Stimulated activated effector memory CD8-positive, alpha-beta T cell treated with anti-CD3 and anti-CD28 coated beads, Interleukin-12 subunit alpha, Interleukin-12 subunit beta, amount 100 ng/mL, for 72 hours (primary cell): ENCODE results near the gene NABP2.

Experiments used
- ATAC-seq: fragments of 150-1000 bp; cut with Tn5 transposase; 2 replicates; pipeline ENCODE4 v1.10.0; 2021
- DNase-seq, 2 donors: peaks; one replicate each; pipeline ENCODE4 v3.0.0; 2021 to 2022; ENCODE audit warnings: low spot score in 2 of 2
- H3K27ac Mint-ChIP-seq: one replicate; pipeline ENCODE4 v1.8.0; 2022; ENCODE audit warnings: mild to moderate bottlenecking, mixed read lengths
- H3K36me3 Mint-ChIP-seq: one replicate; pipeline ENCODE4 v1.8.0; 2022; ENCODE audit warnings: mild to moderate bottlenecking, mixed read lengths
- H3K4me1 Mint-ChIP-seq: one replicate; pipeline ENCODE4 v1.8.0; 2022; ENCODE audit warnings: mixed read lengths
- H3K4me3 Mint-ChIP-seq: one replicate; pipeline ENCODE4 v1.8.0; 2022; ENCODE audit warnings: mild to moderate bottlenecking, mixed read lengths
- H3K9me3 Mint-ChIP-seq: one replicate; pipeline ENCODE4 v1.8.0; 2022; ENCODE audit warnings: mixed read lengths

The NABP2 gene

DNA sequence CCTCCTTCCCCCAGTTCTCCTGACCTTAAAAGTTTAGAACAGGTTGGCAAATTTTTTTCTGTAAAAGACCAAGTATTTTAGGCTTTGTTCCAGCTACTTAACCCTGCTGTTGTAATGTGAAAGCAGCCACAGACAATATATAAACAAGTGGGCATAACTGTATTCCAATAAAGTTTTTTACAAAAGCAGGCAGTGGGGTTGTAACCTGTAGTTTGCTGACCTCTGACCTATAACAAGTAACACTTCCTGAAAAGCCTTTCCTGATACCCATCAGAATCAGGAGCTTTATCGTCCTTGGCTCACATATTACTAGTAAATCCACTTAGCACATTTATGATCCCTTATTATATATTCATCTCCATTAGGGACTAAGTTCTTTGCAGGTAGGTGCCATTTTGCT is 21.8 kb upstream of the NABP2 start:
- no peak overlapping the region for H3K4me3 Mint-ChIP-seq
- H3K9me3 Mint-ChIP-seq: no peaks in the 10 kb centered on the region
- ATAC-seq (no peak), DNase-seq (no peak)
- peaks cover 33% of the 10 kb centered on the region for H3K36me3 Mint-ChIP-seq
- no peaks in the 10 kb centered on the region for H3K4me1 Mint-ChIP-seq
- H3K27ac Mint-ChIP-seq: peak overlapping the region; percentile 38

DNA sequence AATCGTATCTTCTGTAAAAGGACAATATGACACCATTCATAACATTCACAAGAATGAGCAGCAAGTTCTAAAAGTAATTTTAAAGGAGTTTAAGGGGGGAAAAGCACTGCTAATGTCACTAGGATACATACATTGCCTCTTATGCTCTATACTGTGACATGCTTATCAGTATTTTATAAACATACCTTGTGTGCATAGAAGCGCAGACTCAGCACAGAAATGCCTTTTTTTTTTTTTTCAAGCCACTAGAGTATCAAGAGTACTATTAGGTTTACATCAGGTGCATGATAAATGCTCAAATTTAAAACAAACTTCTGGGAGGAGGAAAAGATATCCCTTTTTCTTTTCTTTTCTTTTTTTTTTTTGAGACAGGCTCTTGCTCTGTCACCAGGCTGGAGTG is 21.3 kb upstream of the NABP2 start:
- DNase-seq: no peak

DNA sequence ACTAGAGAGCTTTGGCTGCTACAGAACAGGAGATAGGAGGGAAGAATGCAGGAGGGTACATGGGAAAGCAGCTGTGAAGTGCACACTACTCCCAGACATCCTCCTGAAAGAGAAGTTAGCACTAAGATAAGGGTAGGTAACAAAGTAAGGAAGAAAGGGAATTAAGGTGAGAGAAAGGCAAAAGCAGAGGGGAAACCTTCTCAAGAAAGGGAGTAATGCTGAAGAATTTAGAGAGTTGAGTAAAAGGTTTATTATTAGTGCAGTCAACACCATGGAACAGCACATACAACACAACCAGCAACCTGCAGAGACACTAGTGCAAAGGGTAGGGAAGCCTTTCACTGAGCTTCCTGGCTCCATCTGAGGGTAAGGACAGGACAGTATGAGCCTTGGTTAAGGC is 19.9 kb upstream of the NABP2 start:
- H3K4me3 Mint-ChIP-seq: no peak overlapping the region
- peaks cover 52% of the 10 kb centered on the region for H3K36me3 Mint-ChIP-seq
- H3K4me1 Mint-ChIP-seq: no peaks in the 10 kb centered on the region
- H3K9me3 Mint-ChIP-seq: no peaks in the 10 kb centered on the region
- H3K27ac Mint-ChIP-seq: no peak overlapping the region
- ATAC-seq (no peak), DNase-seq (no peak)

More for the DNA sequence above, 21.3 kb upstream of the NABP2 start:
- H3K9me3 Mint-ChIP-seq: no peaks in the 10 kb centered on the region
- no peaks in the 10 kb centered on the region for H3K4me1 Mint-ChIP-seq
- peaks cover 38% of the 10 kb centered on the region for H3K36me3 Mint-ChIP-seq
- no peak for ATAC-seq
- peak overlapping the region; percentile 38 for H3K27ac Mint-ChIP-seq
- no peak overlapping the region for H3K4me3 Mint-ChIP-seq

DNA sequence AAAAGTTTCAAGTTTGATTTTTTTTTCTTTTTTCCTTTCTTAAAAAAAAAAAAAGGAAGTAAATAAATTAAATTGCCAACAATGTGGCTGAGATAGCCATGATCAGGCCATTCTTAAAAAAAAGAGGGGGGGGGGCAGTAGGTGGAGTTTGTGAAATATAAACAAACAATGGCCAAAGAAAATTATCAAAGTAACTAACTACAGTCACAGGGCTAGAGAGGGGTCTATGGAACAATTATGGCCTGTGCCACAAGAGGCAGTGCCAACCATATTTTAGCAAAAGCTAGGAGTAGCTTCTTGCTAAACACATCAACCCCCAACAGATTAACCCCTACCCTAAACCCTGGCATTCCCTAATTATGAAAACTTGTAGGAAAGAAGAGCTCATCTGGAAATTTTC is 18.7 kb upstream of the NABP2 start:
- DNase-seq (no peak), ATAC-seq (no peak)
- Mint-ChIP-seq H3K27ac (no peak overlapping the region), H3K9me3 (no peaks in the 10 kb centered on the region), H3K4me3 (no peak overlapping the region), H3K4me1 (no peaks in the 10 kb centered on the region), H3K36me3 (peaks cover 64% of the 10 kb centered on the region)

DNA sequence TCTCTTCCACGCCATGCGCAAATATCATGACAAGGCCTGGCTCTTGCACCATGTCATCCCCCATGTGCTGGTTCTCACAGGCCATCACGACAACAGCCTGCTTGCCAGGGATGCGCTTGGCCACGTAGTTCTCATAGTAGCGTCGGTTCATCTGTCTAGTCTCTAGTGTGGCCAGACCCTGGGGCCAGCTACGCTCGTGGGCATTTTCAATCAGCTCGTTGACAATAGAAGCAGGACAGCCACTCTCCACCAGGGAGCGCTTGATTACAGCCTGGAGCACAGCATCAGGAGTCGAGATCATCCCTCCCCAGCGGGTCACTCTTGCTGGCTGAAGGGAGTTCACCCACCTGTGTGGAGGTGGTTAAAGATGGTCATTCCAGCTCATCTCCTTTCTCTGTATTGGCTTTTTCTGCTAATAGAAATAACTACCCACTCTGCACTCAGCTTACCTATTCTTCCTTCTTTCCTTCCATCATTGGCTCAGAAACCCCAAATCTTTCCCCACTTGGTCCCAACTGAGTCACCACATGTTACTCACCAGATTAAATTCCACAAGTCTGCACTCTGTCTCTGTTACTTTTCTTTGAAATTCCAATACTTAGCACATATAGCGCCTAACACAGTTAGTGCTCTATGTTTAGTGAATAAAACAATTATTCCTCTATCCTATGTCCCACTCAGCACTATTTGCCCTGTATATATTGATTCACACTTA is 17.5 kb upstream of the NABP2 start:
- no peak for DNase-seq
- Mint-ChIP-seq H3K4me3 (no peak overlapping the region), H3K4me1 (no peaks in the 10 kb centered on the region), H3K36me3 (peaks cover 76% of the 10 kb centered on the region), H3K27ac (no peak overlapping the region), H3K9me3 (no peaks in the 10 kb centered on the region)
- peak; percentile 73 for ATAC-seq

DNA sequence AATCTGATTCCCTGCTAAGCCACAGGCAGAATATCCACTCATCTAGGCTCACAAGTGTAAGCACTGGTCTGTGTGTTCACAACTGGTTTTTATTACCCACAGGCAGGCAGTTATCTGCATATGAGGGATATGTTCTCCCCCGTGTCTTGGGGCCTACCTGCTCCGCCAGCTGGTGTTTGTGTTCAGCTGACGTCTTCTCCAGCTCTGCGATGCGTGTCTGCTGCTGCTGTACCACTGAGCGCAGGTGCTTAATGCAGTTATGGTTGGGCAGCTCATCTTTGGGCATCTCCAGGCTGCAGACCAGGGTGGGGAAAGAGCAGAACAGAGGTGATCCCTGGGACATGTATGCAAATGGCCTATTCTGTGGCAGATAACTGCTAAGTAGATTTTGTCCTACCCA is 16.1 kb upstream of the NABP2 start:
- Mint-ChIP-seq H3K36me3 (peaks cover 90% of the 10 kb centered on the region), H3K27ac (no peak overlapping the region), H3K9me3 (no peaks in the 10 kb centered on the region), H3K4me3 (no peak overlapping the region), H3K4me1 (no peaks in the 10 kb centered on the region)
- no peak for DNase-seq
- ATAC-seq: no peak

DNA sequence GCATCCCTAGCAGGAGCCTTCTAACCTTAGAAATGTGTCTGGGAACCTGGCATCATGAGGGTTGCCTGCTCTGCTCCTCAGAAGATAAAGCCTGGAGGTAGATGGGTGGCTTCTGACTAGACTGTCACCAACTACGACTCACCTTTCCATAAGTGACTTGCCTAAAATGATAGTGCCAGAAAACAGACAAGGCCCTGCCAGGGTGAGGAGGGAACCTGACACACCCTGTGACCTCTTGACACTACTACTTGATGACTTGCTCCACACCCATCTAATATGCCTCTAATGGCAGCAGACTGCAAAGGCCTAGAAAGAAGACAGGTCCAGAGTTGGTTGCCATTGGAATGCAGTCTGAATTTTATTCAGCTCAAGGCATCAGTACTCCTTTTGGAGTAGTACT is 11.8 kb upstream of the NABP2 start:
- peak; percentile 95 for ATAC-seq
- no peak overlapping the region for H3K27ac Mint-ChIP-seq
- peaks cover 99% of the 10 kb centered on the region for H3K36me3 Mint-ChIP-seq

DNA sequence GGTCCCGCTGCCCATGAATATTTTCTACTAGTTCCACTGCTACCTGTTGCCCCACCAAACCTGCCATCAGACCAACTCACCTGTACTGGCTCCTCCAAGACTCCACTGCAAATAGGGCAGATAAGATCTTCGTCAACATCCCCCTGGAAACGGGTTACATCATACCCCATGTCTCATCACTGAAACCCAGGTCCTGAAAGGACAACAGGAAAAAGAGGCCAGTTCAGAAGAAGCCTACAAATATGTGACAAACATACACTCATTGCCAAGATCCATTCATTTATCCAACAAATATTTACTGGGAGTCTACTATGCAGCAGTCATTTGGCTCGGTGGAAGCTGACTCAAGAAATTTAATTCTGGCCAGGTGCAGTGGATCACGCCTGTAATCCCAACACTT is 10.3 kb upstream of the NABP2 start:
- ATAC-seq: no peak
- Mint-ChIP-seq H3K36me3 (peaks cover 84% of the 10 kb centered on the region), H3K9me3 (no peaks in the 10 kb centered on the region), H3K27ac (no peak overlapping the region), H3K4me3 (no peak overlapping the region), H3K4me1 (peaks cover 6% of the 10 kb centered on the region)
- no peak for DNase-seq

More for the DNA sequence above, 11.8 kb upstream of the NABP2 start:
- no peak for DNase-seq
- Mint-ChIP-seq H3K9me3 (no peaks in the 10 kb centered on the region), H3K4me3 (no peak overlapping the region), H3K4me1 (peaks cover 6% of the 10 kb centered on the region)

DNA sequence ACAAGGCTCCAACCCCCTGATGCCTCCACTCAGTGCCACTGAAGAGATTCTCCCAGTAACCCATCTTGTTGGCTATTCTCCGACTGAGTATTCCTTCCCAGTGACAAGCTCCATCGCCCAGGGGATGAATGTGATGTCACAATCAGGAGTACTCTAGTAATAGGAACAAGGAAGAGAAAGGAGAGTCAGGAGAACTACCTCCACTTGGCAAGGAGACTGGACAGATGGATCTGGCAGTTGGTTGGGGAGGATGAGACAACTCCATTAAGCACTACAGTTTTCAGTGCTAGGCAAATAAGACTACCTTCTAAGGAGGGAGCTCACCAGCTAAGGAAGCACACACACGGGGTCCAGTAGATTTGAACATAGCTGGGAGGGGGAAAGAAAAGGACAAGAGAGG is 7.7 kb upstream of the NABP2 start:
- Mint-ChIP-seq H3K4me3 (no peak overlapping the region), H3K4me1 (peaks cover 18% of the 10 kb centered on the region), H3K36me3 (peaks cover 62% of the 10 kb centered on the region), H3K9me3 (no peaks in the 10 kb centered on the region), H3K27ac (peak overlapping the region; percentile 44)
- DNase-seq (no peak), ATAC-seq (no peak)

DNA sequence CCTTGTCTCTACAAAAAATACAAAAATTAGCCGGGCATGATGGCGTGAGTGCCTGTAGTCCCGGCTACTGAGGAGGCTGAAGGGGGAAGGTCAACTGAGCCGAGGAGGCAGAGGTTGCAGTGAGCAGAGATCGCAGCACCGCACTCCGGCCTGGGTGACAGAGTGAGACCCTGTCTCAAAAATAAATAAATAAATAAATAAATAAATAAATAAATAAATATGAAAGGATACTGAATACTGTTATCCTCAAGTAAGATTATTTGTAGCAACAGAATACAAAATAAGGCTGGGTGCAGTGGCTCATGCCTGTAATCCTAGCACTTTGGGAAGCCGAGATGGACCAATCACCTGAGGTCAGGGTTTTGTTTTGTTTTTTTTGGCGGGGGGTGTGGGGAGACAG is 4.3 kb upstream of the NABP2 start:
- Mint-ChIP-seq H3K27ac (no peak overlapping the region), H3K4me1 (peaks cover 38% of the 10 kb centered on the region), H3K4me3 (no peak overlapping the region), H3K9me3 (no peaks in the 10 kb centered on the region), H3K36me3 (peaks cover 38% of the 10 kb centered on the region)
- ATAC-seq (no peak), DNase-seq (no peak)

DNA sequence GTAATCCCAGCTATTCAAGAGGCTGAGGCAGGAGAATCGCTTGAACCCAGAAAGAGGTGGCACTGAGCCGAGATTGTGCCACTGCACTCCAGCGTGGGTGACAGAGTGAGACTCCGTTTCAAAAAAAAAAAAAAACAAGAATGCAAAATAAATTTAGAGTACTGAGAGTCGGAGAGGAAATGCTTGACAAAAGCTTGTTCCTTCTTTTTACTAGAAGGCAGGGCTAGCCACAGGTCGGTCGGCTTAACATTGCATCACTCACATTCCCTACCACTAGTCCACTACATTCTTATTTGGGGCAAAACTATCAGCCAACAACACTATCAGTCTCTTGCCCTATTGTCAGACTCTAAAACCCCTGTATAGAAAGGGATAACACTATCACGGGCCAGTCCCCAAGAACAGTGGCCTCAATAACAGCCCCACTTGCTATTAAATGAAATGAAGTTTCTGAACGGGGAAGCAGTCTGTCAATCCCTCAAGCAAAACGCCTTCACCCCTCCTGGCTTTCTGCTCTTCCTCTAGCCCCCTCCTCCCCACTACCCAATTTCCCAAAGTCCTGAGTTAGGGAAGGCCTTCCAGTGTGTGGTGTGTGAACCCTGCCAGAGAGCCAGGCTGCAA is 3.4 kb upstream of the NABP2 start:
- DNase-seq: no peak

DNA sequence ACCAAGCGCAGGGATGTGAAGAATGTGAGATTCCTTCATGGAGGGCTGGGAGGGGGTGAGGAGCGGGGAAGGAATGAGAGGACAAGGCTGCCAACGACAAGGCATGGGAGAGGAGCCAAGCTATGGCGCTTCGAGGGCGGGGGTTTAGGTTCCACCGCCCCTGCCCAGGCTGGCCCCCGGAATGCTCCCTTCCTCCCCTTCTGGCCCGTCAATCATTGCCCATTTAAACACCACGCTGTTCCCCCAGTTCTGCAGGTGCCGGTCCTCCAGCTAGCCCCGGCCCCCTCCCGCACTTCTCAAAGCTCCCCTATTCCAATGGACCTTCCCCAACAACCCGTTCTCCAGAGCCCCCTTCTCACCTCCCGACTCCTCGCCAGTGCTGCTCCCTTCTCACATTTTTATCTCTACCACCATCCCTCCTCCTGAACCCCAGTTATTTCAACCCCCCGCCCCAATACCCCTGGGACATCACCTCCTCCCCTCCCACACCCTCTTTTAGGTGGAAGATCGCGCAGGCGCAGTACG is 2.8 kb upstream of the NABP2 start:
- H3K36me3 Mint-ChIP-seq: peaks cover 37% of the 10 kb centered on the region
- H3K4me3 Mint-ChIP-seq: peak overlapping the region; percentile 100
- no peak for DNase-seq
- peaks cover 47% of the 10 kb centered on the region for H3K4me1 Mint-ChIP-seq
- no peaks in the 10 kb centered on the region for H3K9me3 Mint-ChIP-seq
- ATAC-seq: peak; percentile 31
- H3K27ac Mint-ChIP-seq: peak overlapping the region; percentile 99

More for the DNA sequence above, 3.4 kb upstream of the NABP2 start:
- H3K4me1 Mint-ChIP-seq: peaks cover 46% of the 10 kb centered on the region
- peak overlapping the region; percentile 100 for H3K4me3 Mint-ChIP-seq
- H3K36me3 Mint-ChIP-seq: peaks cover 37% of the 10 kb centered on the region
- no peaks in the 10 kb centered on the region for H3K9me3 Mint-ChIP-seq
- peak overlapping the region; percentile 99 for H3K27ac Mint-ChIP-seq
- no peak for ATAC-seq

DNA sequence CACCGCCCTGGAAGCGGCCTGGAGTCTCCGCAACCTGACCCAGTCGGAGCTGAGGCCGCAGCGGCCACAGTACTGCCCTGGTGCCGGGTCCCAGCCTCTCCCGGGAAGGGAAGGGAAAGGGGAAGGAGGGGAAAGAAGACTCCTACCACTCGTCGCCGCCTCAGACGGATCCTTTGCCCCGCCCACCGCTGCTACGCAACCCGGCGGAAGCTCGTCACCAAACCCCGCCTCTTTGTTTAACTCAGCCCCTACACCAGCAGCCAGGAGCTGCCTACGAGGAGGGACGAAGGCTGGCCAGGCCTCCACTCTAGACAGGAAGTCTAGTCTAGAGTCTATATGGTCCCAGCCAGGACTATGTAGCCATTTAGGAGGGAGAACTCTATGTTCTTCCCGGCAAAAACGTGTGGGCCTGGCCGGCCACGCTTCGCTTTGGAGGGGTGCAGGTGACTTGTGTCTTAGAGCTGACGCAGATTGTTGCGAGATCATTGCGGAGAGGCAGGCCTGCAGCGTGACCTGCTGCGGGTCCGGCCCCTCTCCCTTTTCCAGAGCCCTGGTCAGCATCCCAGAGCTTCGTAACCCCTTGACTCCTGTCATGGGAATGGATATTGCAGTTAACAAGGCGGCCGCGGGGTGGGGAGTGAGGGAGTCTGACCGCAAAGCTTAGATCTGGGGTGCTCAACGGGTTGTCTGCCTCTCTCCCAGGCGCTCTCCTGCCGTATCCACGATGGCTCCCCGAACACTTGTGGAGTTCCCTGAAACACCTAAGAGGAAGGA is 2.2 kb upstream of the NABP2 start, which contains the start of gene RNF41:
TSS of gene RNF41 (minus strand) at position 166 of the 774 bp plus-strand sequence. CDS start 7,875 bp downstream, outside the sequence.
- peaks cover 41% of the 10 kb centered on the region for H3K4me1 Mint-ChIP-seq
- peak within 1 kb of the TSS; percentile 99 for H3K27ac Mint-ChIP-seq
- H3K4me3 Mint-ChIP-seq: peak within 1 kb of the TSS; percentile 100
- peak; percentile 85 to 97 for DNase-seq
- peaks cover 37% of the 10 kb centered on the region for H3K36me3 Mint-ChIP-seq
- peak; percentile 91 for ATAC-seq
- no peaks in the 10 kb centered on the region for H3K9me3 Mint-ChIP-seq

DNA sequence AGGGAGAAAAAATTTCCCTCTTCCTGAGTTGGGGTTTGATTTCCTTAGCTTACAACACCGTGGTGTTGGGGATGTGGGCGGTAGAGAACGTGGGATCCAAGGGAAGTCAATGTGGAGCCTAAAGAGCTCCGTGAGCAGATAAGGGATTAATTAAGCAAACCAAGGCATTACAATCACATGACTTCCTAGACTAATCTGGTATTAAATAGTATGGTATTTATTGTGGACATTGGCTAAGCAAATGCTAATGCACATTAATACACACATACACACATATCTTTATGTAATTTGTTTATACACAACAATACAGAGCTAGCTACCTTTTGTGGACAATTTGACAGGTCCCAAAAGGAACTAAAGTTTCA is 1.6 kb upstream of the NABP2 start:
- DNase-seq: no peak
- Mint-ChIP-seq H3K9me3 (no peaks in the 10 kb centered on the region), H3K36me3 (peaks cover 40% of the 10 kb centered on the region), H3K4me3 (peak overlapping the region; percentile 100), H3K27ac (peak overlapping the region; percentile 99), H3K4me1 (peaks cover 41% of the 10 kb centered on the region)
- no peak for ATAC-seq

DNA sequence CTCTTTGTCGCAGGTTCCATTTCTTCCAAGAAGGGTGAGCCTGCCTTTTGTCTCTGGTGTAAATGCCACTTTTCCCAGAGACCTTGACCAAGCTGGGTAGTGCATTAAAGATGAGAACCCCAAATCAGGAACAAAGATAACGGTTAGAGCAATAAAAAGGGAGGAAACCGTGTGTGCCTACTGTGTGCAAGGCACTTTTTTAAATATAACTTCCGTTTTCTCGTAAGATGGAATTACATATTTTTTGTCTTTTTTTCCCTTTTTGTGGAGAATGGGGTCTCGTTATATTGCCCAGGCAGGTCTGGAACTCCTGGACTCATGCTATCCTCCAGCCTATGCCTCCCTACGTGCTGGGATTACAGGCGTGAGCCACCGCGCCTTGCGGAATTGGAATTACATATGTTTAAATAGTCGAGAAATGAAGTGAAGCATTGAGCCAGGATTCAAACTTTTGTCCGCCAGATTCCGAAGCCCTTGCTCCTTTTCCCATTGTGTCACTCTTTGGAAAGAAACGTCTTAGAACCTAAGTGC is 506 bp upstream of the NABP2 start:
- H3K4me1 Mint-ChIP-seq: peaks cover 41% of the 10 kb centered on the region
- peaks cover 46% of the 10 kb centered on the region for H3K36me3 Mint-ChIP-seq
- peak overlapping the region; percentile 95 for H3K27ac Mint-ChIP-seq
- no peaks in the 10 kb centered on the region for H3K9me3 Mint-ChIP-seq
- ATAC-seq (no peak), DNase-seq (no peak)
- H3K4me3 Mint-ChIP-seq: peak overlapping the region; percentile 100
